HL-60 (cell line): Measurements from ENCODE around the gene GCAT.

ENCODE experiments used
- DNase-seq, 2 experiments: peaks; one replicate each; pipeline ENCODE4 v3.0.0-alpha.2; 2010 to 2020; ENCODE audit warnings: low read depth in 1 of 2, low spot score in 1 of 2
- H3K27ac ChIP-seq: fragments of 250-450 bp; sonication (Bioruptor Pico); replicated peaks from 2 replicates; pipeline ENCODE4 v1.5.1; 2020; ENCODE audit warnings: mild to moderate bottlenecking, moderate library complexity
- H3K27me3 ChIP-seq: fragments of 250-450 bp; sonication (Bioruptor Pico); 2 replicates; pipeline ENCODE4 v1.5.1; 2021; ENCODE audit warnings: mild to moderate bottlenecking, moderate library complexity; ENCODE audit not compliant: insufficient read depth, poor library complexity, severe bottlenecking
- H3K4me3 ChIP-seq: replicated peaks from 2 replicates; pipeline ENCODE4 v1.5.1; 2011; ENCODE audit warnings: mild to moderate bottlenecking, control low read depth, low read length; ENCODE audit not compliant: insufficient read depth
- GABPA ChIP-seq: IDR thresholded peaks from 2 replicates; pipeline ENCODE4 v1.6.1; 2012; ENCODE audit warnings: low read depth
- POLR2AphosphoS5 ChIP-seq: IDR thresholded peaks from 2 replicates; pipeline ENCODE4 v1.6.1; 2012; ENCODE audit warnings: low read depth
- SPI1 ChIP-seq: IDR thresholded peaks from 2 replicates; pipeline ENCODE4 v1.6.1; 2012; ENCODE audit warnings: low read depth, mild to moderate bottlenecking, borderline replicate concordance
- TF ChIP-seq, protein P1 (sequence below): IDR thresholded peaks from one replicate; pipeline ENCODE4 v1.5.1; 2011; ENCODE audit warnings: low read length, control low read depth, inconsistent platforms; ENCODE audit not compliant: insufficient read depth
- TF ChIP-seq, protein P2 (sequence below): IDR thresholded peaks from 2 replicates; pipeline ENCODE4 v1.6.1; 2012; ENCODE audit warnings: low read depth; ENCODE audit not compliant: insufficient replicate concordance

GCAT gene

DNA sequence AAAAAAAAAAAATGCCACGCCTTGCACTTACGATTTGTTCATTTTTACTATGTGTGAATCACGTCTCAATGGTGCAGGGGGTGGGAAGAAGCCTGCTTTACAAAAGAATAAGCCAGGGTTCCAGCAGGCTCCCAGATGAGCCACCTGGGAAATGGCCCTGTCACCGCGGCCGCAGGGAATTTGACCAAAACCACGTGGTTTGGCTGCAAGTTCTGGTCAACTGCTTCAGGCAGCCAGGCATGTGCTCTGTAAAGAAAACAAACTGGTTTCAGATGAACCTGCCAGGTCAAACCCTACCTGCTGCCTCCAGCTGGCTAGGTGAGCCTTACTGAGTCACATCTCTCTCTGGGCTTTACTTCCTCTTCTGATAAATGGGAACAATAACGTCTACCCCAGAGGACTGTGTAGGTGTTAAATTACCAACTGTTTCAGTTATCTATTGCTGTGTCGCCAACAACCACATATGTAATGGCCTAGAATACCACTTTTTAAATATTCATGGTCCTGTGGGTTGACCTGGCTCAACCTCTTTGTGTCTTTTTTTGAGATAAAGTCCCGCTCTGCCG lies 30.5 kb upstream of the GCAT start:
- no peak for DNase-seq
- TF ChIP-seq GABPA = no peak
- TF ChIP-seq, protein P1, sequence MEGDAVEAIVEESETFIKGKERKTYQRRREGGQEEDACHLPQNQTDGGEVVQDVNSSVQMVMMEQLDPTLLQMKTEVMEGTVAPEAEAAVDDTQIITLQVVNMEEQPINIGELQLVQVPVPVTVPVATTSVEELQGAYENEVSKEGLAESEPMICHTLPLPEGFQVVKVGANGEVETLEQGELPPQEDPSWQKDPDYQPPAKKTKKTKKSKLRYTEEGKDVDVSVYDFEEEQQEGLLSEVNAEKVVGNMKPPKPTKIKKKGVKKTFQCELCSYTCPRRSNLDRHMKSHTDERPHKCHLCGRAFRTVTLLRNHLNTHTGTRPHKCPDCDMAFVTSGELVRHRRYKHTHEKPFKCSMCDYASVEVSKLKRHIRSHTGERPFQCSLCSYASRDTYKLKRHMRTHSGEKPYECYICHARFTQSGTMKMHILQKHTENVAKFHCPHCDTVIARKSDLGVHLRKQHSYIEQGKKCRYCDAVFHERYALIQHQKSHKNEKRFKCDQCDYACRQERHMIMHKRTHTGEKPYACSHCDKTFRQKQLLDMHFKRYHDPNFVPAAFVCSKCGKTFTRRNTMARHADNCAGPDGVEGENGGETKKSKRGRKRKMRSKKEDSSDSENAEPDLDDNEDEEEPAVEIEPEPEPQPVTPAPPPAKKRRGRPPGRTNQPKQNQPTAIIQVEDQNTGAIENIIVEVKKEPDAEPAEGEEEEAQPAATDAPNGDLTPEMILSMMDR = no peak
- Histone ChIP-seq H3K27me3 (no peaks in the 10 kb centered on the region), H3K27ac (no peak overlapping the region), H3K4me3 (no peak overlapping the region)

DNA sequence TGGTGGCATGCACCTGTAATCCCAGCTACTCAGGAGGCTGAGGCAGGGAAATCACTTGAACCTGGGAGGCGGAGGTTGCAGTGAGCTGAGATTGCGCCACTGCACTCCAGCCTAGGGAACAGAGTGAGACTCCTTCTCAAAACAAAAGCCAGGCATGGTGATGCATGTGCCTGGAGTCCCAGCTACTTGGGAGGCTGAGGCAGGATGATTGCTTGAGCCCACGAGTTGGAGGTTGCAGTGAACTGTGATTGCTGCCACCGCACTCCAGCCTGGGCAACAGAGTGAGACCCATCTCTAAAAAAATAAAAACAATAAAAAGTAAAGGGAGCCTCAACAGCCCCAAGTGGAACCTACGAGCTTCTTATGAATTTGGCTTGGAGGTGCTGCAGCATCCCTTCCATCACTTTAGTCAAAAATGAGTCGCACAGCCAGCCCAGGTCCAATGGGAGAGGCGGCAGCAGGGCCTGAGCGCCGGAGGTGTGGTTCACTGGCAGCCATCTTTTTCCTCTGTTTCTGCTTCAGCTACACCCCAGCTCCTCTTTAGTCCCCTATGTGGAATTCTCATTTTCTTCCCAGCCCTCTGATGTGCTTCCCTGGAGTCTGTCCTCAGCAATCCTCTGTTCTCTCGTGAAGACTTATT lies 29.2 kb upstream of the GCAT start:
- H3K27me3 ChIP-seq = no peaks in the 10 kb centered on the region
- no peak overlapping the region for H3K27ac ChIP-seq
- no peak for DNase-seq
- H3K4me3 ChIP-seq = no peak overlapping the region
- TF ChIP-seq, protein P2, sequence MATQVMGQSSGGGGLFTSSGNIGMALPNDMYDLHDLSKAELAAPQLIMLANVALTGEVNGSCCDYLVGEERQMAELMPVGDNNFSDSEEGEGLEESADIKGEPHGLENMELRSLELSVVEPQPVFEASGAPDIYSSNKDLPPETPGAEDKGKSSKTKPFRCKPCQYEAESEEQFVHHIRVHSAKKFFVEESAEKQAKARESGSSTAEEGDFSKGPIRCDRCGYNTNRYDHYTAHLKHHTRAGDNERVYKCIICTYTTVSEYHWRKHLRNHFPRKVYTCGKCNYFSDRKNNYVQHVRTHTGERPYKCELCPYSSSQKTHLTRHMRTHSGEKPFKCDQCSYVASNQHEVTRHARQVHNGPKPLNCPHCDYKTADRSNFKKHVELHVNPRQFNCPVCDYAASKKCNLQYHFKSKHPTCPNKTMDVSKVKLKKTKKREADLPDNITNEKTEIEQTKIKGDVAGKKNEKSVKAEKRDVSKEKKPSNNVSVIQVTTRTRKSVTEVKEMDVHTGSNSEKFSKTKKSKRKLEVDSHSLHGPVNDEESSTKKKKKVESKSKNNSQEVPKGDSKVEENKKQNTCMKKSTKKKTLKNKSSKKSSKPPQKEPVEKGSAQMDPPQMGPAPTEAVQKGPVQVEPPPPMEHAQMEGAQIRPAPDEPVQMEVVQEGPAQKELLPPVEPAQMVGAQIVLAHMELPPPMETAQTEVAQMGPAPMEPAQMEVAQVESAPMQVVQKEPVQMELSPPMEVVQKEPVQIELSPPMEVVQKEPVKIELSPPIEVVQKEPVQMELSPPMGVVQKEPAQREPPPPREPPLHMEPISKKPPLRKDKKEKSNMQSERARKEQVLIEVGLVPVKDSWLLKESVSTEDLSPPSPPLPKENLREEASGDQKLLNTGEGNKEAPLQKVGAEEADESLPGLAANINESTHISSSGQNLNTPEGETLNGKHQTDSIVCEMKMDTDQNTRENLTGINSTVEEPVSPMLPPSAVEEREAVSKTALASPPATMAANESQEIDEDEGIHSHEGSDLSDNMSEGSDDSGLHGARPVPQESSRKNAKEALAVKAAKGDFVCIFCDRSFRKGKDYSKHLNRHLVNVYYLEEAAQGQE = no peak
- TF ChIP-seq POLR2AphosphoS5 (0 out of 2 replicates have a peak, but pooled peaks have one; percentile 16), GABPA (no peak)

DNA sequence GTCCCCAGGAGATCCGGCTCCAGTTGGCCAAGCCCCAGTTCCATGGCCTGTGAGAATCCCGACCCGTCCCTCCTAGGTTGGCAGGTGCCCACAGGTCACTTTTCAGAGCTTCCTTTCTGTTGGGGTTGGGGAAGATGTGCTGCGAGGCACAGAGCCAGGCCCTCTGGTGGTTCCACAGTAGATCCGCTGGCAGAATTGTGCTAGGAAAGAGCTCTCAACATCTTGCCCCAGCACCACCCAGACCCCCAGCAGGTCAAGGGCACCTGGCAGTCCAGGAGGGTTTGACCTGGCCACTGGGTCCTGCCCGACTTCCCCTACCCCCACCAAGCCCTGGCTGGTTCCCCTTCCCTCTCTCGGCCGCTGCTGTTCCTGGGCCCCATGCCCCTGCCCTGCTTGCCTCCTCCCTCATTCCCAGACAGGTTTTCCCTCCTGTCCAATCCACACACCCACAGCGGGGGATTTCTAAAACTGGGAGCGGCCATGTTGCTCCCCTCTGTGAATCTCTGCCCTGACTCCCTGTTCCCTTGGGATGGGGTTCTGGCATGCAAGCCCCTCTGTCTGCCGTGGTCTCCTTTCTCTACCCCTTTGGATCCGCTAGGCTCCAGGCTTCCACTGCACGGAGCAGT lies 26.2 kb upstream of the GCAT start:
- Histone ChIP-seq H3K27me3 (no peaks in the 10 kb centered on the region), H3K4me3 (no peak overlapping the region), H3K27ac (no peak overlapping the region)
- peak in 1 of 2 experiments; percentile 16 for DNase-seq
- TF ChIP-seq SPI1 = no peak
- TF ChIP-seq, protein P1 = no peak
- no peak for TF ChIP-seq POLR2AphosphoS5
- TF ChIP-seq GABPA = no peak
- TF ChIP-seq, protein P2 = no peak

DNA sequence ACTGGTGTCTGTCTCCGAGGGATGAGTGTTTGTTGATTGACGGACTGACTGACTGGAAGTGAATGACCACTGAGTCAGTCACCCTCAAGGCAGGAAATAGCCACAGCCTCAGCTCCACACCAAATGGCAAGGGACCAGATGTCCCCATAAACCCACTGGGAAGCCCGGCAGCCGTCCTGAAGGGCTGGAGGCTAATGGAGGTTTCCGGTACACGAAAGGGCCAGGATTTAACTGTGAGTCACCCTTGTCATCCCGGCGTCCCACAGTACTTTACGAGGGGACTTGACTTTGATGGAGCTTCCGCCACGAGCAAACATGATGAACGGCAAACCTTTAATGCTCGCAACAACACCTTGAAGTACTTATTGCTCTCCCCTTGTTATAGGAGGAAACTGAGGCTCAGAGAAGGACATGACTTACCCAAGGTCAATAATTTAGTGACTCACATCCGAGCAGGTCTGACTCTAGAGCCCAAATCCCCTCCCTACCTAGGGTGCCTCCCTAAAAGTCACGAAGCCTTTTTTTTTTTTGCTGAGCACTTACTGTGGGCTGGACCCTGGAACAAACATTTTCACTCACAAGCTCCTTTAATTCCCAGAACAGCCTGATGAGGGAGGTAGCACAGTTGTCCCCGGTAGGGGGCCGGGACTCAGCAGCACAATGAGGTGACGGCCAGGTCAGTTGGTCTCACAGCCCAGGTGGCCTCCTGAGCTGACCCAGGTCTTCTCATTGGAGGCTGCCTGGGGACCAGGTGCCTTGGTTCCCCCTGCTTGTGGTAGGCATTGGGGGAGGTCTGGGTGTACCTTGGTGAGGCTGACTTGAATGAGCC lies 25.2 kb upstream of the GCAT start:
- H3K27ac ChIP-seq = no peak overlapping the region
- H3K4me3 ChIP-seq = no peak overlapping the region

More for the DNA sequence above, 25.2 kb upstream of the GCAT start:
- H3K27me3 ChIP-seq = no peaks in the 10 kb centered on the region
- DNase-seq = no peak
- TF ChIP-seq, protein P1 = no peak
- no peak for TF ChIP-seq GABPA
- no peak for TF ChIP-seq POLR2AphosphoS5
- TF ChIP-seq, protein P2 = no peak
- no peak for TF ChIP-seq SPI1
